ENCODE data around the gene FAH. TPM values are rescaled to one million over a fixed set of nuclear protein-coding genes. Genes with fewer than 3 reads are reported as not detected.

The FAH gene
- 10 to 100 TPM in 4 of 5 donors, 1 to 10 TPM in 1; 7.6 to 40.6 (median 14.3) TPM for total RNA-seq
- 10 to 100 TPM; 18.2 to 24.3 (median 20.7) TPM for polyA plus RNA-seq
- long read RNA-seq, donor 1, partial matches to known transcripts = 0 of 1 reads
- long read RNA-seq, donor 1, other reads (novel, unspliced or antisense) = 0 of 1 reads
- long read RNA-seq, donor 2, partial matches to known transcripts = 0 of 5 reads
- long read RNA-seq, donor 2, other reads (novel, unspliced or antisense) = 0 of 5 reads
- long read RNA-seq, donor 3, partial matches to known transcripts = 0 of 3 reads
- long read RNA-seq, donor 3, other reads (novel, unspliced or antisense) = 0 of 3 reads
- long read RNA-seq, donor 4 = 0 reads
- long read RNA-seq, donor 5, partial matches to known transcripts = 0 of 2 reads
- long read RNA-seq, donor 5, other reads (novel, unspliced or antisense) = 0 of 2 reads
- long read RNA-seq, donor 6, transcript FAH-202 (15 exons, 2,152 nt) = major isoform, 5 of 6 reads
- long read RNA-seq, donor 6, partial matches to known transcripts = 0 of 6 reads
- long read RNA-seq, donor 6, other reads (novel, unspliced or antisense) = 0 of 6 reads
- long read RNA-seq, donor 7, partial matches to known transcripts = 0 of 5 reads
- long read RNA-seq, donor 7, other reads (novel, unspliced or antisense) = 0 of 5 reads
- long read RNA-seq, donor 8, partial matches to known transcripts = 0 of 4 reads
- long read RNA-seq, donor 8, other reads (novel, unspliced or antisense) = 0 of 4 reads
- long read RNA-seq, donor 9, partial matches to known transcripts = 0 of 4 reads
- long read RNA-seq, donor 9, other reads (novel, unspliced or antisense) = 0 of 4 reads
- long read RNA-seq, donor 10, partial matches to known transcripts = 0 of 3 reads
- long read RNA-seq, donor 10, other reads (novel, unspliced or antisense) = 0 of 3 reads

- peak within 1 kb of the TSS; percentile 81 to 90 (median 87) for H3K27ac ChIP-seq
- TF ChIP-seq POLR2AphosphoS5 (IDR thresholded peaks at IDR 0.05) (peak in 1 of 3 donors; percentile 41), EP300 (IDR thresholded peaks at IDR 0.05) (no peak), POLR2A (IDR thresholded peaks at IDR 0.05) (peak in 1 of 4 donors; percentile 27), CTCF (IDR thresholded peaks at IDR 0.05) (no peak)
- H3K4me3 ChIP-seq = peak within 1 kb of the TSS; percentile 69 to 84 (median 74)
- no peaks in the 10 kb centered on the region for H3K27me3 ChIP-seq
- DNase-seq = peak in 1 of 2 donors; percentile 63
- WGBS, 5 donors = 0 to 2% (median 1%) methylated on average over 40 to 45 of the region's 45 CpGs
- H3K9me3 ChIP-seq = no peaks in the 10 kb centered on the region
- H3K4me1 ChIP-seq = peaks cover 10 to 42% (median 39%) of the 10 kb centered on the region in 4 donors
- H3K36me3 ChIP-seq = peaks cover 0 to 3% (median 2%) of the 10 kb centered on the region in 4 donors
- intact Hi-C loops (cut with DNase I; ENCODE audit: low total_unique reads) = loop anchor here (10.0 kb wide), 1 partner anchor 88 kb away; no protein-coding TSS in a partner anchor
Observed at GRCh38 chr15:80152896-80153876, at the start of gene FAH. TSS of gene FAH (plus strand) at chr15:80152999. CDS start at chr15:80153055, 56 bp downstream.

GRCh38 chr15:80105193-80105592, 47.6 kb upstream of the FAH start:
- 69 to 86% (median 84%) methylated on average over 3 of the region's 3 CpGs for WGBS, 5 donors

GRCh38 chr15:80105595-80105994, 47.2 kb upstream of the FAH start:
- Histone ChIP-seq H3K9me3 (no peaks in the 10 kb centered on the region), H3K4me1 (peaks cover 0 to 34% (median 16%) of the 10 kb centered on the region in 4 donors), H3K36me3 (peaks cover 0 to 6% (median 0%) of the 10 kb centered on the region in 4 donors), H3K27me3 (no peaks in the 10 kb centered on the region), H3K4me3 (no peak overlapping the region), H3K27ac (peak overlapping the region in 1 of 5 donors; percentile 4)
- DNase-seq = no peak
- TF ChIP-seq EP300 (IDR thresholded peaks at IDR 0.05) (no peak), POLR2AphosphoS5 (IDR thresholded peaks at IDR 0.05) (no peak), CTCF (IDR thresholded peaks at IDR 0.05) (no peak), POLR2A (IDR thresholded peaks at IDR 0.05) (no peak)
- intact Hi-C loops (cut with DNase I; ENCODE audit: low total_unique reads) = no loop called here
- 41 to 64% (median 49%) methylated on average over 1 of the region's 1 CpG for WGBS, 5 donors

More at GRCh38 chr15:80105193-80105592, 47.6 kb upstream of the FAH start:
- no peaks in the 10 kb centered on the region for H3K9me3 ChIP-seq
- peaks cover 0 to 34% (median 16%) of the 10 kb centered on the region in 4 donors for H3K4me1 ChIP-seq
- no peak for TF ChIP-seq POLR2A (IDR thresholded peaks at IDR 0.05)
- no peak overlapping the region for H3K27ac ChIP-seq
- peaks cover 0 to 6% (median 0%) of the 10 kb centered on the region in 4 donors for H3K36me3 ChIP-seq
- intact Hi-C loops (cut with DNase I; ENCODE audit: low total_unique reads) = no loop called here
- H3K27me3 ChIP-seq = no peaks in the 10 kb centered on the region
- no peak for DNase-seq
- no peak overlapping the region for H3K4me3 ChIP-seq

GRCh38 chr15:80106051-80106450, 46.7 kb upstream of the FAH start:
- H3K27me3 ChIP-seq = no peaks in the 10 kb centered on the region
- H3K9me3 ChIP-seq = no peaks in the 10 kb centered on the region
- intact Hi-C loops (cut with DNase I; ENCODE audit: low total_unique reads) = no loop called here
- H3K27ac ChIP-seq = peak overlapping the region in 1 of 5 donors; percentile 4
- TF ChIP-seq POLR2AphosphoS5 (IDR thresholded peaks at IDR 0.05) (no peak), EP300 (IDR thresholded peaks at IDR 0.05) (no peak), POLR2A (IDR thresholded peaks at IDR 0.05) (no peak), CTCF (IDR thresholded peaks at IDR 0.05) (no peak)
- 75 to 88% (median 80%) methylated on average over 4 of the region's 4 CpGs for WGBS, 5 donors
- H3K4me1 ChIP-seq = peaks cover 0 to 34% (median 16%) of the 10 kb centered on the region in 4 donors
- no peak for DNase-seq
- peaks cover 0 to 6% (median 0%) of the 10 kb centered on the region in 4 donors for H3K36me3 ChIP-seq
- H3K4me3 ChIP-seq = no peak overlapping the region
